ENCODE measurements around the gene TPCN1.

TPCN1 gene

GRCh38 chr12:113347892-113348291 lies 126.6 kb downstream of the TPCN1 start:
- DNase-seq: no peak
